ENCODE measurements around the gene PIK3CB.
A peak's percentile ranks its signal among the peaks of the same experiment; 100 is the strongest.

The PIK3CB gene

DNA sequence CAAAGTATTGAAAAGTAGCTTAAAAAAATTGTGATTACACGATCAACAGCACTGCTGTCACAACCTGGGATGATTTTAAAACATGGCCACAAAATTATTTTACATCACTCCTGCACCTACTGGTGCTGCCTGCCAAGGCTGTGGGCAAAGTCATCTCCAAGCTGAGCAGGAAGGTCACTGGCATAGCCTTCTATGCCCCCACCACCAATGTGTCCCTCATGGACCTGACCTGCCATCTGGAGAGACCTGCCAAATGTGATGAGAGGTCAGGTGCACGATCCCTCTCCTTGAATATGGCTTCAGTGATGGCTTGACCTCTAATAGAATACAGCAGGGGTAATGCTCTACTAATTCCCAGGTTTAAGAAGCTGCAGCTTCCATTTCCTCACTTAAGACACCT is 57.8 kb downstream of the PIK3CB start:
- H3K27ac ChIP-seq, result no peak overlapping the region
- no peaks in the 10 kb centered on the region for H3K36me3 ChIP-seq (ENCODE audit: insufficient read depth)
- TF ChIP-seq, protein P1, sequence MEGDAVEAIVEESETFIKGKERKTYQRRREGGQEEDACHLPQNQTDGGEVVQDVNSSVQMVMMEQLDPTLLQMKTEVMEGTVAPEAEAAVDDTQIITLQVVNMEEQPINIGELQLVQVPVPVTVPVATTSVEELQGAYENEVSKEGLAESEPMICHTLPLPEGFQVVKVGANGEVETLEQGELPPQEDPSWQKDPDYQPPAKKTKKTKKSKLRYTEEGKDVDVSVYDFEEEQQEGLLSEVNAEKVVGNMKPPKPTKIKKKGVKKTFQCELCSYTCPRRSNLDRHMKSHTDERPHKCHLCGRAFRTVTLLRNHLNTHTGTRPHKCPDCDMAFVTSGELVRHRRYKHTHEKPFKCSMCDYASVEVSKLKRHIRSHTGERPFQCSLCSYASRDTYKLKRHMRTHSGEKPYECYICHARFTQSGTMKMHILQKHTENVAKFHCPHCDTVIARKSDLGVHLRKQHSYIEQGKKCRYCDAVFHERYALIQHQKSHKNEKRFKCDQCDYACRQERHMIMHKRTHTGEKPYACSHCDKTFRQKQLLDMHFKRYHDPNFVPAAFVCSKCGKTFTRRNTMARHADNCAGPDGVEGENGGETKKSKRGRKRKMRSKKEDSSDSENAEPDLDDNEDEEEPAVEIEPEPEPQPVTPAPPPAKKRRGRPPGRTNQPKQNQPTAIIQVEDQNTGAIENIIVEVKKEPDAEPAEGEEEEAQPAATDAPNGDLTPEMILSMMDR (conservative IDR thresholded peaks at IDR 0.05; ENCODE audit: low read depth, low read length), result no peak
- no peak overlapping the region for H2AFZ ChIP-seq (ENCODE audit: low read depth)
- no peak overlapping the region for H3K4me3 ChIP-seq (IDR thresholded peaks at IDR 0.05; ENCODE audit: insufficient read depth, low read depth, low read length)
- no peaks in the 10 kb centered on the region for H4K20me1 ChIP-seq (ENCODE audit: insufficient read depth)
- H3K9ac ChIP-seq, result no peak overlapping the region
- H3K27me3 ChIP-seq (ENCODE audit: insufficient read depth, low read depth), result no peaks in the 10 kb centered on the region
- peaks cover 74% of the 10 kb centered on the region for H3K4me1 ChIP-seq (ENCODE audit: low read depth, poor library complexity, severe bottlenecking)
- no peak overlapping the region for H3K4me2 ChIP-seq
- peaks cover 6% of the 10 kb centered on the region; the same call in 1 of the 2 replicates for H3K79me2 ChIP-seq (ENCODE audit: insufficient read depth, low read depth)

DNA sequence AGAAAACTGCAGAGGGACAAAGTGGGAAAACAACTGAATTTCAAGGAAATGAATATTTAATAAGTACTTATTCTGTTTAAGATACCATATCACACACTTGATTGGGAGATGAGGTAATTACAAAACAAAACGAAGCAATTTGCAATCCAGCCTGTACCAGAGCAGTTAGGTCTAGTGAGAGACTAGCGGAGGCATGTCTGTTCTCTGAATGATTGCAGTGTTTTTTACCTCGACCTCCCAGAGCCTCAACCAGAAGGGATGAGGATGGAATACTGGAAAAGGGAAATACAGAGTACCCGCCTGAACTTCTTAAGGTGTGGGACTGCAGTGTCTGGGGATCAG is 59.5 kb downstream of the PIK3CB start:
- Histone ChIP-seq H3K4me1 (ENCODE audit: low read depth, poor library complexity, severe bottlenecking) (peaks cover 58% of the 10 kb centered on the region), H3K27me3 (ENCODE audit: insufficient read depth, low read depth) (no peaks in the 10 kb centered on the region), H3K4me3 (IDR thresholded peaks at IDR 0.05; ENCODE audit: insufficient read depth, low read depth, low read length) (no peak overlapping the region), H3K9ac (no peak overlapping the region), H4K20me1 (ENCODE audit: insufficient read depth) (no peaks in the 10 kb centered on the region), H3K79me2 (ENCODE audit: insufficient read depth, low read depth) (0 out of 2 replicates have a peak, but pooled peaks cover under 1% of the 10 kb centered on the region), H3K27ac (peak overlapping the region; percentile 54), H3K4me2 (peak overlapping the region; percentile 52), H2AFZ (ENCODE audit: low read depth) (no peak overlapping the region), H3K36me3 (ENCODE audit: insufficient read depth) (no peaks in the 10 kb centered on the region)
- TF ChIP-seq, protein P1 (conservative IDR thresholded peaks at IDR 0.05; ENCODE audit: low read depth, low read length), result no peak

DNA sequence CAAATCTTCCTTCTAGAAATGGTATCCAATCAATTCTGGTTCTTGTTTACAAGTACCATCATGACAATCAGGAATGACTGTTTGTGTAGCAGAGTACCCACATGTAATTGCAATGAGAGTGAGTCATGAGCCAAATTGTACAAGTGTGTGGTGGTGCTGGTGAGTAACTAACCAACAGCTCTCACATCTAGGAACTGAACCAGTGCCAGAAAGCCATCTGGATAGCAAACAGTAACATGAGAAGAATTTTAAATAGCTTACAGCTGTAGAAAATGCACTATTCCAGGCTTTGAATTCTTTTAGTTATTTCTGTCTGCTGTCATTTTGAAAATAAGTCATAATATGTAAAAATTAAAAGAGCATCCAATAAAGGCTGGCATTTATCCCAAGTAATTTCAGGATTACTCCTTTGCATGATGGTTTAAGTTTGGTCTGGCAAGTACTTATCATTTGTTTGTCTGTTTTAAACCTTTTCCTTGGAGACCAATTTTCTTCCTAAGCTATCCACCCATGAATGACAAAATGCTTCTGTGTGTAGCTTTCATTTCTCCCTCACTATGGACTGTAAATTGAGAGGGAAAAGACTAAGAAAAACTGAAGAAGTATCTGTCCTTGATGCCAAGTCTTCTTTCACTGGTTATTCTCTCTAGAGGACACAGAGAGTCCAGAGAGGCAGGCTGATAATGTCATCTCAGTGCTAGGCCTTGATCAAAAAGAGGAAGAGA is 60.0 kb downstream of the PIK3CB start:
- H2AFZ ChIP-seq (ENCODE audit: low read depth), result no peak overlapping the region
- H3K9ac ChIP-seq, result 0 out of 2 replicates have a peak overlapping the region, but pooled peaks have one; percentile 1
- H3K4me3 ChIP-seq (IDR thresholded peaks at IDR 0.05; ENCODE audit: insufficient read depth, low read depth, low read length), result no peak overlapping the region
- peaks cover 52% of the 10 kb centered on the region for H3K4me1 ChIP-seq (ENCODE audit: low read depth, poor library complexity, severe bottlenecking)
- no peaks in the 10 kb centered on the region for H3K36me3 ChIP-seq (ENCODE audit: insufficient read depth)
- H3K27me3 ChIP-seq (ENCODE audit: insufficient read depth, low read depth), result no peaks in the 10 kb centered on the region
- H3K79me2 ChIP-seq (ENCODE audit: insufficient read depth, low read depth), result no peaks in the 10 kb centered on the region
- TF ChIP-seq, protein P1 (conservative IDR thresholded peaks at IDR 0.05; ENCODE audit: low read depth, low read length), result no peak
- peak overlapping the region; percentile 52 for H3K4me2 ChIP-seq
- no peaks in the 10 kb centered on the region for H4K20me1 ChIP-seq (ENCODE audit: insufficient read depth)
- peak overlapping the region; percentile 54 for H3K27ac ChIP-seq

DNA sequence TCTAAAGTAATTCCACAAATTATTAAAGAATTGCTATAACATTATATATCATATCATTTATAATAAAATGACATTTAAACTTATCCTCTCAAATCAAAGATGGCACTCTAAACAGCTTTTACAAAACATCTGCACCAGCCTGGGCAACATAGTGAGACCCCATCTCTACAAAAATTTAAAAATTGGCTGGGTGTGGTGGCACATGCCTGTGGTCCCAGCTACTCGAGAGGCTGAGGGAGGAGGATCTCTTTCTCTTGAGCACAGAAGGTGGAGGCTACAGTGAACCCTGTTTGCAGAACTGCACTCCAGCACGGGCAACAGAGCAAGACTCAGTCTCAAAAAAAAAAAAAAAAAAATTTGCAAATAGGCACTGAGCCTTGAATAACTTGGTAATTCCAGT is 63.1 kb downstream of the PIK3CB start:
- no peaks in the 10 kb centered on the region for H3K27me3 ChIP-seq (ENCODE audit: insufficient read depth, low read depth)
- H3K4me2 ChIP-seq, result no peak overlapping the region
- no peak overlapping the region for H3K4me3 ChIP-seq (IDR thresholded peaks at IDR 0.05; ENCODE audit: insufficient read depth, low read depth, low read length)
- H2AFZ ChIP-seq (ENCODE audit: low read depth), result no peak overlapping the region
- no peak overlapping the region for H3K27ac ChIP-seq
- H3K9ac ChIP-seq, result no peak overlapping the region
- no peaks in the 10 kb centered on the region for H4K20me1 ChIP-seq (ENCODE audit: insufficient read depth)
- H3K36me3 ChIP-seq (ENCODE audit: insufficient read depth), result peaks cover 6% of the 10 kb centered on the region; the same call in 1 of the 2 replicates
- no peaks in the 10 kb centered on the region for H3K79me2 ChIP-seq (ENCODE audit: insufficient read depth, low read depth)
- H3K4me1 ChIP-seq (ENCODE audit: low read depth, poor library complexity, severe bottlenecking), result peaks cover 33% of the 10 kb centered on the region
- TF ChIP-seq, protein P1 (conservative IDR thresholded peaks at IDR 0.05; ENCODE audit: low read depth, low read length), result no peak

Measured in KMS-11 (cell line).